Measurements from ENCODE around the gene SGMS1. TPM values are rescaled to one million over a fixed set of nuclear protein-coding genes. Genes with fewer than 3 reads are reported as not detected.
"Not testable (repeated sequence)": the region's sequence is repeated elsewhere in the genome, so short reads cannot be mapped to it uniquely, and the experiment has no call there.

Gene SGMS1
- total RNA-seq, 2 experiments from 2014 or later, result 17.1 to 19.3 TPM

DNA sequence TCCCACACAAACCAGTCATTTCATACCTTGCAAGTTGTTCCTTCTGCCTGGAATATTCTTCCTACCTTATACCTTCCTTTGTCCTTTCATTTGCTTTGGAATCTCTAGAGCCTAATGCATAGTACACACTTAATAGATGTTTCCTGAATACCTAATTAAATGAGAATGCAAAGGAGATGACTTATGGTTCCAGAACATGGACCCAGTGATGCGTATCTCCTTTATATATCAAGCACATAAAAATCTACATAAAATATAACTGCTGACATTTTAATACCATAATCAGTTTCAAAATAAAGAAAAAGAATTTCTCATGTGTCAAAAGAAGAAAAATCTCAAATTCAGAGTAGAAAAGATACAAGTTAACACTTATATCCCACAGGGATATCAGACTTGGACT lies 261.8 kb downstream of the SGMS1 start:
- peaks cover 8% of the 10 kb centered on the region for H3K4me1 Mint-ChIP-seq
- H3K36me3 Mint-ChIP-seq (ENCODE audit: low read depth), result peaks cover 24% of the 10 kb centered on the region
- peaks cover 8% of the 10 kb centered on the region for H3K9me3 Mint-ChIP-seq
- no peaks in the 10 kb centered on the region for H3K27me3 Mint-ChIP-seq
- DNase-seq, result no peak
- ChIA-PET CTCF (no interaction called here), POLR2A (no interaction called here)
- no peak overlapping the region for H3K4me3 Mint-ChIP-seq
- no peak overlapping the region for H3K27ac Mint-ChIP-seq

DNA sequence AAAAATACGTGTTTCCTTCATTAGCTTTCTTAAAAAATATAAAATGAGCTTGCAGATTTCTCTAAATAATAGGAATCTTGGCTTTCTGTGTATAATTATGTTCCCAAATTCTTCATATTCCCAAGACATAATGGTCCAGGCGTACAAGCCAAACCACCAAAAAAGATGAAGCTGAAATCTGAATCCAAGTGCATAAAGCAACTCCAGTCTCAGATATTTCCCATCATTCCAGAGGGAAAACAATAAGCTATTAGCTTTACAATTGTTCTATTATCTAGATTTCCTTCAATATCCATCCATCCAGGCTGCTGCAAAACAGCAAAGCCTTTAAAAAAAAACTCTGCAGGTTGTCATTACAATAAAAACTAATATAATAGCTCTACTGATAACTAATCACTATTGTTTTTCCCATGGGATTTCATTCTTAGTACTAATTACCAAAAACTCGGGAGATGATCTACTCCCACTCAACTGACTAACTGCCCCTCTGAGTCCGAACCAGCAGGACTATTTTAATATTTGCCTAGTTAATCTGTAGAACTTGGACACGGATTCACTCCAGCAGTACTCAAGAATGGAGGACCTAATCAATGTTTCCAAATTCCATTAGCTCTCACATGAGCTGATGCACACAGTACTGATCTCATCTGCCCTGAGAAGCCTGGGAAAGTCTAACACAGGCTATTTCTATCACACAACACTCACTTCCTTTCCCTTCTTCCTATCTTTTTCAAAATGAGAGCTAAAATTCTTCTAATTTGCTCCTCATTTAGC lies 263.5 kb downstream of the SGMS1 start:
- ChIA-PET POLR2A (no interaction called here), CTCF (interaction anchor here (0.6 to 0.7 kb wide), 2 partner anchors 7 to 161 kb away, joined by 3 read pairs; no protein-coding TSS in a partner anchor)
- no peak overlapping the region for H3K4me3 Mint-ChIP-seq
- H3K4me1 Mint-ChIP-seq, result peaks cover 8% of the 10 kb centered on the region
- H3K9me3 Mint-ChIP-seq, result peaks cover 6% of the 10 kb centered on the region
- no peak for DNase-seq
- H3K27me3 Mint-ChIP-seq, result no peaks in the 10 kb centered on the region
- H3K27ac Mint-ChIP-seq, result no peak overlapping the region
- H3K36me3 Mint-ChIP-seq (ENCODE audit: low read depth), result peaks cover 20% of the 10 kb centered on the region

DNA sequence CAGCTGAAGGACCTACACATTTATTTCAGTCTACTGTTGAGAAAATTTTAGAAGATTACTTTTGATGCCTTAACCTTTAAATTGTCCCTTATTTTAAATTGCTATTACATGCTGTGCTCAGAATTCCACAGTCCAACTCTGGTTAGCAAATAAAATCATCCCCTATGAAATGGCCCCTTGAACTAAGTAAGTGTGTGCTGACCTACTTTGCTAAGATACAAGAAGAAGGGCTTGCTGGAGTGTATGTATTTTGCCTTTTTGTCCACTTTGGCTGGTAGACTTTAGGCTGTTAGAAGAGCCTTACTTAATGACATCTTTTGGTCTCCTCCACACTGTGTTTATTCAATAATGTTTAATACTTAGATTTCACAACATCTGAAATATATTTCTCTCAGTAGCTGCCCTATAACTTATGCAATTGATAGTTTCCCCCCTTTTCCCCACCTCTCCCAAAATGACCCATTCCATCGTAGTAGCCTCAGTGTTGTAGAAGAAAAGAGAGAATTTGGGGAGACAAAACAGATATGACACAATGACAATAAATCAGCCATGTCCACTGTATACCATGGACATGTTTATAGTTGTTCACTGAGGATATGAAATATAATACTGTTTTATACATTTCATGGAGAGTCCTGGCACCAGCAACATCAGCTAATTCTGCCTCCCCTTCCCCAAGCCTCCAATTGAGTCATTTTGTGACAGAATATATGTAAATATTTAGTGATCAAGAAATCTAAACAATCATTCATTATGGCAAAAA lies 264.6 kb downstream of the SGMS1 start:
- peak overlapping the region; percentile 25 for H3K27ac Mint-ChIP-seq
- H3K9me3 Mint-ChIP-seq, result peaks cover 11% of the 10 kb centered on the region
- no peaks in the 10 kb centered on the region for H3K27me3 Mint-ChIP-seq
- CTCF ChIA-PET, result interaction anchor here (0.6 to 1.5 kb wide), 3 partner anchors 9 to 162 kb away, joined by 3 read pairs; no protein-coding TSS in a partner anchor
- no peak for DNase-seq
- H3K4me1 Mint-ChIP-seq, result peaks cover 6% of the 10 kb centered on the region
- peaks cover 25% of the 10 kb centered on the region for H3K36me3 Mint-ChIP-seq (ENCODE audit: low read depth)
- POLR2A ChIA-PET, result no interaction called here
- H3K4me3 Mint-ChIP-seq, result no peak overlapping the region

DNA sequence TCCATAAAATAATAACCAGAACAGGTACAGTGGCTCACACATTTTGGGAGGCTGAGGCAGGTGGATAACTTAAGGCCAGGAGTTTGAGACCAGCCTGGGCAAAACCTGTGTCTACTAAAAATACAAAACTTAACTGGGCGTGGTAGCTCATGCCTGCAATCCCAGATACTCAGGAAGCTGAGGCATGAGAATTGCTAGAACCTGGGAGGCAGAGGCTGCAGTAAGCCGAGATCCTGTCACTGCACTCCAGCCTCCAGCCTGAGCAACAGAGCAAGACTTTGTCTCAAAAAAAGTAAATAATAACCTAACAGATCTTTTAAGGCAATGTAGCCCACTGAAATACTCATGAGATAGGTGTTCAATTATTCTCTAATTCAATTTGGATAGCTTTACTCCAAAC lies 265.3 kb downstream of the SGMS1 start:
- Mint-ChIP-seq H3K36me3 (ENCODE audit: low read depth) (peaks cover 21% of the 10 kb centered on the region), H3K27ac (no peak overlapping the region), H3K27me3 (no peaks in the 10 kb centered on the region), H3K9me3 (peaks cover 13% of the 10 kb centered on the region), H3K4me1 (peaks cover 6% of the 10 kb centered on the region), H3K4me3 (no peak overlapping the region)
- ChIA-PET CTCF (interaction anchor here (0.6 to 1.5 kb wide), 2 partner anchors 14 to 248 kb away, joined by 3 read pairs; no protein-coding TSS in a partner anchor), POLR2A (no interaction called here)
- no peak for DNase-seq

GRCh38 chr10:50356481-50356832 lies 267.3 kb downstream of the SGMS1 start:
- H3K4me3 Mint-ChIP-seq, H3K27ac Mint-ChIP-seq, H3K4me1 Mint-ChIP-seq, H3K27me3 Mint-ChIP-seq, POLR2A ChIA-PET, CTCF ChIA-PET, DNase-seq: not testable (repeated sequence)
- Mint-ChIP-seq H3K9me3 (peaks cover 21% of the 10 kb centered on the region), H3K36me3 (ENCODE audit: low read depth) (peaks cover 14% of the 10 kb centered on the region)

- Mint-ChIP-seq H3K36me3 (ENCODE audit: low read depth) (peaks cover 18% of the 10 kb centered on the region), H3K9me3 (peaks cover 25% of the 10 kb centered on the region)
- CTCF ChIA-PET, H3K27ac Mint-ChIP-seq, POLR2A ChIA-PET, H3K4me3 Mint-ChIP-seq, H3K4me1 Mint-ChIP-seq, DNase-seq, H3K27me3 Mint-ChIP-seq: not testable (repeated sequence)
These were observed 267.9 kb downstream of the SGMS1 start for GRCh38 chr10:50355693-50356480.

DNA sequence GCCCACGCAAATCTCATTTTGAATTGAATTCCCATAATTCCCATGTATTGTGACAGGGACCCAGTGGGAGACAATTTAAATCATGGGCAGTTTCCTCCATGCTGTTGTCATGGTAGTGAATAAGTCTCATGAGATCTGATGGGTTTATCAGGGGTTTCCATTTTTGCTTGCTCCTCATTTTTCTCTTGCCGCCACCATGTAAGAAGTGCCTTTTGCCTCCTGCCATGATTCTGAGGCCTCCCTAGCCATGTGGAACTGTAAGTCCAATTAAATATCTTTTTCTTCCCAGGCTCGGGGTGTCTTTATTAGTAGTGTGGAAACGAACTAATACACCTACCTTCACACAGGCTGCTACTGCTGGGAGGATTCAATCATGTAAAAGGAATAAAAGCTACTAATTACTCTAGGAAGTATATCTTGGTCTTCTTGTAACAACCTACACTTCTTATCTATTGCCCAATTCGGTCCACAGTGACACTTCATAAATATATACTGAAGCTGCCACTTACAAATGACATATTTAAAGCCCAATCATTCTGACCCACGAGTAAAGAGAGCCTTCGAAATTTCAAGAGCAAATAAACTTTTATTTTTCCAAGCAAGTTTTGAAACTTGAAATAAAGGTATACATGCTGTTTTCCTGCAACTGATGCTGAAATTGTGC lies 272.1 kb downstream of the SGMS1 start:
- POLR2A ChIA-PET, result interaction anchor here (0.7 kb wide), 1 partner anchor 56 kb away, joined by 3 read pairs; no protein-coding TSS in a partner anchor
- Mint-ChIP-seq H3K36me3 (ENCODE audit: low read depth) (peaks cover 37% of the 10 kb centered on the region), H3K27me3 (no peaks in the 10 kb centered on the region), H3K4me1 (peaks cover 16% of the 10 kb centered on the region), H3K9me3 (peaks cover 42% of the 10 kb centered on the region), H3K27ac (no peak overlapping the region), H3K4me3 (no peak overlapping the region)
- no peak for DNase-seq
- CTCF ChIA-PET, result interaction anchor here (0.9 kb wide), 1 partner anchor 9 kb away, joined by 3 read pairs; no protein-coding TSS in a partner anchor

DNA sequence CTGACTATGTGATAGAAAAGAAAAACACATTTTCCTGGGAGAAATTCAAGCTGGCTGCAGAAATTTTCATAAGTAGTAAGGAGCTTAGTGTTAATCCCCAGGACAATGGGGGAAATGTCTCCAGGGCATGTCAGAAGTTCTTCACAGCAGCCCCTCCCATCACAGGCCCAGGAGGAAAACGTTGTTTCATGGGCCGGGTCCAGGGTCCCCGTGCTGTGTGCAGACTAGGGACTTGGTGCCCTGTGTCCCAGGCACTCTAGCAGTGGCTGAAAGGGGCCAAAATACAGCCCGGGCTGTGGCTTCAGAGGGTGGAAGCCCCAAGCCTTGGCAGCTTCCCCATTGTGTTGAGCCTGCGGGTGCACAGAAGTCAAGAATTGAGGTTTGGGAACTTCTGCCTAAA lies 273.4 kb downstream of the SGMS1 start:
- Mint-ChIP-seq H3K36me3 (ENCODE audit: low read depth) (peaks cover 33% of the 10 kb centered on the region), H3K9me3 (peaks cover 42% of the 10 kb centered on the region), H3K4me1 (peaks cover 16% of the 10 kb centered on the region), H3K27me3 (no peaks in the 10 kb centered on the region), H3K4me3 (no peak overlapping the region), H3K27ac (no peak overlapping the region)
- CTCF ChIA-PET, result no interaction called here
- DNase-seq, result no peak
- POLR2A ChIA-PET, result no interaction called here

DNA sequence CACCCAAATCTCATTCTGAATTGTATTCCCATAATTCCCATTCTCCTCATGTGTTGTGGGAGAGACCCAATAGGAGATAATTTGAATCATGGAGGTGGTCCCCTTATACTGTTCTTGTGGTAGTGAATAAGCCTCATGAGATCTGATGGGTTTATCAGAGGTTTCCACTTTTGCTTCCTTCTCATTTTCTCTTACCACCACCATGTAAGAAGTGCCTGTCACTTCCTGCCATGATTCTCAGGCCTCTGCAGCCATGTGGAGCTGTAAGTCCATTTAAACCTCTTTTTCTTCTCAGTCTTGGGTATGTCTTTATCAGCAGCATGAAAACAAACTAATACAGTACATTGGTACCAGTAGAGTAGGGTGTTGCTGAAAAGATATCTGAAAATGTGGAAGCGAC lies 274.2 kb downstream of the SGMS1 start:
- peaks cover 38% of the 10 kb centered on the region for H3K9me3 Mint-ChIP-seq
- DNase-seq, result no peak
- H3K4me3 Mint-ChIP-seq, result no peak overlapping the region
- peaks cover 16% of the 10 kb centered on the region for H3K4me1 Mint-ChIP-seq
- H3K36me3 Mint-ChIP-seq (ENCODE audit: low read depth), result peaks cover 29% of the 10 kb centered on the region
- H3K27me3 Mint-ChIP-seq, result no peaks in the 10 kb centered on the region
- CTCF ChIA-PET, result no interaction called here
- POLR2A ChIA-PET, result no interaction called here
- H3K27ac Mint-ChIP-seq, result no peak overlapping the region

DNA sequence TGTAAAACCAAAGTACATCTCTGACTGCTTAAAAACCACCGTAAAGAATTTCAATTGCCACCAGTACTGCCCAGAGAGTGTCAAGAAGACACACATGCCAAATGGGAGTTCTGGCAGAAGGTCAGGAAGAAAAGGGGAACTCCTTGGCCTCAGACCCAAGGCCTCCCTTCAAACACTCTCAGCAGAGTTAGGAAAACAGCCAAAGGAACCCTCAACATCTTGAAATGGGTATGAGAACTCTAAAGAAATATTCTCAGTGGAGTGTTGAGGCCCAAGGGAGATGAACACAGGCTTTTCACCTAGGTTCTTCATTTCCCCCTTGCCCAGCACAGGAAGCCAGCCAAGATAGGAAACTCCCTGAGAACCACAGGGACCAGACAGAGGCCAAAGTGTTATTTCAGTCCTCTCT lies 276.4 kb downstream of the SGMS1 start:
- ChIA-PET POLR2A (no interaction called here), CTCF (no interaction called here)
- Mint-ChIP-seq H3K27ac (no peak overlapping the region), H3K9me3 (peaks cover 29% of the 10 kb centered on the region), H3K36me3 (ENCODE audit: low read depth) (peaks cover 38% of the 10 kb centered on the region), H3K4me3 (no peak overlapping the region), H3K4me1 (peaks cover 16% of the 10 kb centered on the region), H3K27me3 (no peaks in the 10 kb centered on the region)
- no peak for DNase-seq

DNA sequence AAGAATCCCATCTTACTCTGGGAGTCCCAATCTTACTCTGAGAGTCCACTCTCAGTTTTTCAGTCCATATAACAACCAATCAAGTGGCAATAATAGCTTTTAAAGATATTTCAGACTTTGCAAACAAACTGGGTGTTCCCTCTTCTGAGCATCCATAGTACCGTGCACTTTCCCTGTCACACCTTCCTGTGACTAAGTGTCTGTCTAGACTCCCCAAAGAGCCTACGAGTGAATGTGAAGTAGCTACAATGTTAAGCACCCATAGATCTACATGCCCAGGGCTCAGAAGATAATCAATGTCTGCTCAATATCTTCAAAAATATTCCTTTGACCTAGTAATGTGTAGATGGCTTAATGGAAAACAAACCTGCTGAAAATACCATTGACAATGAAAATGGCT lies 276.8 kb downstream of the SGMS1 start:
- Mint-ChIP-seq H3K4me1 (peaks cover 16% of the 10 kb centered on the region), H3K27ac (no peak overlapping the region), H3K27me3 (no peaks in the 10 kb centered on the region), H3K36me3 (ENCODE audit: low read depth) (peaks cover 40% of the 10 kb centered on the region), H3K4me3 (no peak overlapping the region), H3K9me3 (peaks cover 25% of the 10 kb centered on the region)
- POLR2A ChIA-PET, result no interaction called here
- no peak for DNase-seq
- CTCF ChIA-PET, result interaction anchor here (1.2 kb wide), 1 partner anchor 11 kb away, joined by 3 read pairs; no protein-coding TSS in a partner anchor

GRCh38 chr10:50345545-50345944 lies 278.2 kb downstream of the SGMS1 start:
- Mint-ChIP-seq H3K9me3 (peaks cover 16% of the 10 kb centered on the region), H3K36me3 (ENCODE audit: low read depth) (peaks cover 33% of the 10 kb centered on the region), H3K4me1 (peaks cover 16% of the 10 kb centered on the region), H3K27me3 (no peaks in the 10 kb centered on the region), H3K4me3 (no peak overlapping the region), H3K27ac (no peak overlapping the region)
- ChIA-PET CTCF (interaction anchor here (0.9 to 1.1 kb wide), 2 partner anchors 13 to 75 kb away, joined by 3 read pairs; no protein-coding TSS in a partner anchor), POLR2A (no interaction called here)
- no peak for DNase-seq
